Loucy (cell line): ENCODE data around the gene TMEM134.

ENCODE experiments used
- CTCF ChIP-seq: fragments of 200-600 bp; sonication (generic); conservative IDR thresholded peaks from 2 replicates; pipeline ENCODE4 v1.5.1; 2014; ENCODE audit warnings: mild to moderate bottlenecking, antibody characterized with exemption, low read length
- EZH2phosphoT487 ChIP-seq: fragments of 200-600 bp; IDR thresholded peaks from 2 replicates; pipeline ENCODE4 v1.6.1; 2018; ENCODE audit warnings: antibody characterized with exemption, mild to moderate bottlenecking, moderate library complexity, borderline replicate concordance

GRCh38 chr11:67450796-67451657 lies 18.0 kb downstream of the TMEM134 start:
- no peak for TF ChIP-seq CTCF
- TF ChIP-seq EZH2phosphoT487: no peak
